H9 (cell line): ENCODE measurements around the gene NPTN. TPM values are rescaled to one million over a fixed set of nuclear protein-coding genes. Genes with fewer than 3 reads are reported as not detected.

ENCODE experiments used
- DNase-seq: peaks from one replicate; pipeline ENCODE4 v3.0.0-alpha.2; 2017
- H2AFZ ChIP-seq: one replicate; pipeline ENCODE4 v1.6.1; 2013; ENCODE audit warnings: mild to moderate bottlenecking, low read length, control low read depth, moderate library complexity
- H2AK5ac ChIP-seq: 2 replicates; pipeline ENCODE4 v1.6.1; 2013; ENCODE audit warnings: low read length, control low read depth, mixed read lengths; ENCODE audit not compliant: insufficient read length
- H2BK120ac ChIP-seq: one replicate; pipeline ENCODE4 v1.6.1; 2013; ENCODE audit warnings: low read depth, mild to moderate bottlenecking, low read length, control low read depth, inconsistent platforms; ENCODE audit not compliant: poor library complexity, severe bottlenecking
- H2BK12ac ChIP-seq: 2 replicates; pipeline ENCODE4 v1.6.1; 2013; ENCODE audit warnings: low read length, control low read depth, mixed read lengths, low read depth; ENCODE audit not compliant: insufficient read length
- H2BK15ac ChIP-seq: 2 replicates; pipeline ENCODE4 v1.6.1; 2013; ENCODE audit warnings: low read depth, low read length, control low read depth
- H2BK20ac ChIP-seq: one replicate; pipeline ENCODE4 v1.6.1; 2013; ENCODE audit warnings: low read depth, mild to moderate bottlenecking, low read length, control low read depth, inconsistent platforms; ENCODE audit not compliant: poor library complexity, severe bottlenecking
- H2BK5ac ChIP-seq: 2 replicates; pipeline ENCODE4 v1.6.1; 2013; ENCODE audit warnings: low read length, control low read depth, mixed read lengths; ENCODE audit not compliant: insufficient read length
- H3K14ac ChIP-seq: 2 replicates; pipeline ENCODE4 v1.6.1; 2013; ENCODE audit warnings: low read length, control low read depth; ENCODE audit not compliant: insufficient read depth
- H3K18ac ChIP-seq: 2 replicates; pipeline ENCODE4 v1.6.1; 2013; ENCODE audit warnings: low read depth, mild to moderate bottlenecking, mixed read lengths, low read length, control low read depth; ENCODE audit not compliant: insufficient read length
- H3K23ac ChIP-seq: 2 replicates; pipeline ENCODE4 v1.6.1; 2013; ENCODE audit warnings: low read length, control low read depth, mixed read lengths, low read depth; ENCODE audit not compliant: insufficient read length
- H3K23me2 ChIP-seq: 2 replicates; pipeline ENCODE4 v1.6.1; 2013; ENCODE audit warnings: low read depth, mild to moderate bottlenecking, mixed read lengths, low read length, control low read depth; ENCODE audit not compliant: insufficient read length, poor library complexity, severe bottlenecking
- H3K27ac ChIP-seq: 2 replicates; pipeline ENCODE4 v1.5.1; 2013; ENCODE audit warnings: low read length, control low read depth, mixed read lengths, low read depth; ENCODE audit not compliant: insufficient read length
- H3K27me3 ChIP-seq: 2 replicates; pipeline ENCODE4 v1.6.1; 2013; ENCODE audit warnings: low read length, control low read depth, inconsistent platforms; ENCODE audit not compliant: insufficient read depth
- H3K4ac ChIP-seq: 2 replicates; pipeline ENCODE4 v1.6.1; 2013; ENCODE audit warnings: low read depth, mild to moderate bottlenecking, control low read depth, inconsistent platforms, low read length, moderate library complexity
- H3K4me1 ChIP-seq: 2 replicates; pipeline ENCODE4 v1.6.1; 2013; ENCODE audit warnings: low read length, control low read depth, inconsistent platforms; ENCODE audit not compliant: insufficient read depth
- H3K4me2 ChIP-seq: 2 replicates; pipeline ENCODE4 v1.6.1; 2013; ENCODE audit warnings: low read length, control low read depth, mixed read lengths; ENCODE audit not compliant: insufficient read length, insufficient read depth
- H3K56ac ChIP-seq: 2 replicates; pipeline ENCODE4 v1.6.1; 2013; ENCODE audit warnings: low read depth, mild to moderate bottlenecking, mixed read lengths, low read length, control low read depth; ENCODE audit not compliant: insufficient read length
- H3K79me1 ChIP-seq: 2 replicates; pipeline ENCODE4 v1.6.1; 2013; ENCODE audit warnings: low read depth, mild to moderate bottlenecking, moderate library complexity, low read length, control low read depth, inconsistent platforms; ENCODE audit not compliant: insufficient read depth, poor library complexity, severe bottlenecking
- H3K79me2 ChIP-seq: 2 replicates; pipeline ENCODE4 v1.6.1; 2013; ENCODE audit warnings: low read length, control low read depth, inconsistent platforms; ENCODE audit not compliant: insufficient read depth
- H3K9ac ChIP-seq: 2 replicates; pipeline ENCODE4 v1.6.1; 2013; ENCODE audit warnings: low read length, control low read depth, mixed read lengths; ENCODE audit not compliant: insufficient read length; ENCODE audit errors: extremely low read depth
- H3K9me3 ChIP-seq: one replicate; pipeline ENCODE4 v1.6.1; 2013; ENCODE audit warnings: low read depth, low read length, inconsistent platforms; ENCODE audit not compliant: control insufficient read depth
- H3T11ph ChIP-seq: one replicate; pipeline ENCODE4 v1.6.1; 2013; ENCODE audit warnings: mild to moderate bottlenecking, low read length, control low read depth, inconsistent platforms
- H4K20me1 ChIP-seq: one replicate; pipeline ENCODE4 v1.6.1; 2013; ENCODE audit not compliant: control insufficient read depth, insufficient read length, insufficient read depth
- H4K5ac ChIP-seq: 2 replicates; pipeline ENCODE4 v1.6.1; 2013; ENCODE audit warnings: low read depth, mild to moderate bottlenecking, mixed read lengths, low read length, control low read depth; ENCODE audit not compliant: insufficient read length
- H4K8ac ChIP-seq: replicated peaks from 2 replicates; pipeline ENCODE4 v1.6.1; 2013; ENCODE audit warnings: low read length, control low read depth, mixed read lengths, low read depth; ENCODE audit not compliant: insufficient read length
- H4K91ac ChIP-seq: 2 replicates; pipeline ENCODE4 v1.6.1; 2013; ENCODE audit warnings: low read depth, mild to moderate bottlenecking, moderate library complexity, mixed read lengths, low read length, control low read depth; ENCODE audit not compliant: insufficient read length
- H3K27ac Mint-ChIP-seq, 3 experiments: 2 replicates in 2 of 3; 3 replicates in 1 of 3; pipeline ENCODE4 v1.8.0; 2020 to 2021; ENCODE audit warnings: mixed read lengths in 3 of 3, mild to moderate bottlenecking in 1 of 3, moderate library complexity in 1 of 3
- H3K27me3 Mint-ChIP-seq: 2 replicates; pipeline ENCODE4 v1.8.0; 2021; ENCODE audit warnings: low read depth, mild to moderate bottlenecking, moderate library complexity, mixed read lengths
- H3K36me3 Mint-ChIP-seq, 3 experiments: 2 replicates in 2 of 3; 3 replicates in 1 of 3; pipeline ENCODE4 v1.8.0; 2020 to 2021; ENCODE audit warnings: low read depth in 3 of 3, mixed read lengths in 3 of 3; ENCODE audit not compliant: insufficient read depth in 1 of 3
- H3K4me1 Mint-ChIP-seq, 2 experiments: 2 replicates each; pipeline ENCODE4 v1.8.0; 2020; ENCODE audit warnings: mixed read lengths in 2 of 2
- H3K4me3 Mint-ChIP-seq, 2 experiments: 2 replicates in 1 of 2; 3 replicates in 1 of 2; pipeline ENCODE4 v1.8.0; 2020 to 2021; ENCODE audit warnings: mild to moderate bottlenecking in 2 of 2, mixed read lengths in 2 of 2, moderate library complexity in 1 of 2
- H3K9me3 Mint-ChIP-seq, 2 experiments: 2 replicates in 1 of 2; 3 replicates in 1 of 2; pipeline ENCODE4 v1.8.0; 2020; ENCODE audit warnings: mild to moderate bottlenecking in 2 of 2, mixed read lengths in 2 of 2, moderate library complexity in 1 of 2
- CTCF ChIP-seq: fragments of 200-600 bp; sonication (generic); conservative IDR thresholded peaks from 3 replicates; pipeline ENCODE4 v1.8.0; 2021; ENCODE audit warnings: antibody characterized with exemption, mild to moderate bottlenecking
- WGBS: extraction: QIAGEN DNeasy Blood & Tissue Kit; methylation state at CpG from one replicate; pipeline ENCODE4 v1.1.7; 2013; ENCODE audit warnings: missing lambda C conversion rate, low lambda C conversion rate, mixed read lengths; ENCODE audit not compliant: insufficient read length; ENCODE audit errors: extremely low coverage; 5-methylcytosine and 5-hydroxymethylcytosine counted together
- total RNA-seq: library from RNA; stranded (reverse); gene quantifications from 2 replicates; pipeline ENCODE4 v1.2.1, GENCODE V29; 2021

The NPTN gene
- total RNA-seq, 1 experiment from 2014 or later = 89.1 TPM

- no peak overlapping the region for H3K4me2 ChIP-seq
- H3K4ac ChIP-seq = no peak overlapping the region
- H3K79me1 ChIP-seq = no peaks in the 10 kb centered on the region
- TF ChIP-seq CTCF = no peak
- no peak overlapping the region for H3K23ac ChIP-seq
- no peak overlapping the region for H3K18ac ChIP-seq
- no peak overlapping the region for H2AK5ac ChIP-seq
- peaks cover 7 to 8% of the 10 kb centered on the region in 2 experiments for H3K4me1 Mint-ChIP-seq
- H3K9me3 Mint-ChIP-seq = 0 out of 5 replicates have a peak, but pooled peaks cover 0 to 3% of the 10 kb centered on the region in 2 experiments
- no peaks in the 10 kb centered on the region for H3K27me3 Mint-ChIP-seq
- no peak overlapping the region for H3K56ac ChIP-seq
- no peaks in the 10 kb centered on the region for H3K79me2 ChIP-seq
- H3K4me3 Mint-ChIP-seq = no peak overlapping the region
- no peak overlapping the region for H4K5ac ChIP-seq
- no peak overlapping the region for H2BK15ac ChIP-seq
- no peaks in the 10 kb centered on the region for H3K23me2 ChIP-seq
- H3T11ph ChIP-seq = no peak overlapping the region
- no peak overlapping the region for H2BK120ac ChIP-seq
- H2AFZ ChIP-seq = no peak overlapping the region
- no peak overlapping the region for H3K27ac Mint-ChIP-seq
- H3K9ac ChIP-seq = no peak overlapping the region
- no peaks in the 10 kb centered on the region for H3K4me1 ChIP-seq
- H4K8ac ChIP-seq = no peak overlapping the region
- no peak overlapping the region for H2BK5ac ChIP-seq
- no peak overlapping the region for H2BK12ac ChIP-seq
- no peak overlapping the region for H4K91ac ChIP-seq
- H3K27me3 ChIP-seq = no peaks in the 10 kb centered on the region
- DNase-seq = no peak
- H3K36me3 Mint-ChIP-seq = no peaks in the 10 kb centered on the region
- WGBS = no CpG with 5 or more reads among the region's 3 CpGs
- no peaks in the 10 kb centered on the region for H4K20me1 ChIP-seq
- no peak overlapping the region for H2BK20ac ChIP-seq
- no peak overlapping the region for H3K14ac ChIP-seq
- no peaks in the 10 kb centered on the region for H3K9me3 ChIP-seq
- no peak overlapping the region for H3K27ac ChIP-seq
Observed at GRCh38 chr15:73530649-73531048, 102.5 kb downstream of the NPTN start.
